ENCODE data around the gene CEP63. TPM values are rescaled to one million over a fixed set of nuclear protein-coding genes. Genes with fewer than 3 reads are reported as not detected.

Gene CEP63
- total and polyA plus RNA-seq, 2 of the 8 experiments (the other 6 are each of a cell fraction or from before 2014, with no cell fraction given) = 5.3 to 18.2 TPM

DNA sequence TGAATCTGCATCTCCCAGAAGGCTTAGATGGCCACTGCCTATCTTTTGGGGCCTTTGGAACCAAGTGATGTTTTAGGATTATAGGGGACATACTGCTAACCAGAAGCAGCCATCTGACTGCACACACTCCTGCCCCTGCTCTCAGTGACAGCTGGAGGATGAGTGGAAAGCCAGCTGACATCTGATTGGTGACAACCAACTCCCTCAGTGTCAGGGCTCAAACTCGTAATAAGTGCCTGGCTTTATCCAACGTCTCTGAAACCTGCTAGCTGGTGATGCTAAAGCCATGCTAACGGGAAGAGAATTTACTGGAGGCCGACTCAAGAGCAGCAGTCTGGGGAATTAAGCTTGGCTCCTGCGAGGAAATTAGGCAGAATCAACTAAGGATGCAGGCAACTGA, 129.9 kb downstream of the CEP63 start:
- H4K5ac ChIP-seq (ENCODE audit: insufficient read length, low read depth, low read length) = no peak overlapping the region
- H3K9ac ChIP-seq (replicated peaks in 1 of 4; ENCODE audit: extremely low read depth in 1 of 4, low read depth in 3 of 4, low read length in 3 of 4) = no peak overlapping the region
- no peaks in the 10 kb centered on the region for H3K23me2 ChIP-seq (ENCODE audit: low read depth, low read length)
- no peak overlapping the region for H2BK5ac ChIP-seq (ENCODE audit: low read depth, low read length)
- no peak overlapping the region for H3K27ac ChIP-seq (ENCODE audit: low read depth, low read length)
- H3K4me3 ChIP-seq (ENCODE audit: extremely low read depth in 1 of 4, insufficient read depth in 2 of 4, low read depth in 3 of 4, low read length in 4 of 4) = no peak overlapping the region
- H3K18ac ChIP-seq (ENCODE audit: extremely low read depth, low read length) = no peak overlapping the region
- no peak overlapping the region for H3K4me2 ChIP-seq (ENCODE audit: insufficient read depth in 1 of 2, low read depth in 2 of 2, low read length in 2 of 2)
- ChIA-PET CTCF (ENCODE audit: partially characterized antibody) (interaction anchor here (0.6 to 3.6 kb wide), 11 partner anchors 8 to 825 kb away, joined by 3 to 25 read pairs (median 7); no protein-coding TSS in a partner anchor), POLR2A (ENCODE audit: partially characterized antibody) (interaction anchor here (0.7 kb wide), 1 partner anchor 15 kb away, joined by 3 read pairs; no protein-coding TSS in a partner anchor)
- no peak overlapping the region for H3K56ac ChIP-seq (replicated peaks; ENCODE audit: insufficient read length, low read depth, low read length)
- DNase-seq (ENCODE audit: low read depth in 1 of 2, low spot score in 2 of 2) = peak in 1 of 2 experiments; percentile 10
- H2BK15ac ChIP-seq (ENCODE audit: low read length) = no peak overlapping the region
- H2BK20ac ChIP-seq (ENCODE audit: low read length) = no peak overlapping the region
- no peak overlapping the region for H4K91ac ChIP-seq (replicated peaks; ENCODE audit: insufficient read length, low read length)
- no peaks in the 10 kb centered on the region for H3K79me1 ChIP-seq (ENCODE audit: low read depth, low read length)
- no peaks in the 10 kb centered on the region for H3K79me2 ChIP-seq (ENCODE audit: control insufficient read depth in 1 of 2, insufficient read depth in 2 of 2, low read length in 2 of 2)
- H2BK120ac ChIP-seq (replicated peaks; ENCODE audit: low read depth, low read length) = no peak overlapping the region
- H3K4me1 ChIP-seq (replicated peaks in 1 of 4; ENCODE audit: control insufficient read depth in 3 of 4, insufficient read depth in 4 of 4, low read length in 3 of 4) = peaks cover 0 to 3% (median 0%) of the 10 kb centered on the region in 4 experiments; a peak in 1 of 7 replicates
- H3K4ac ChIP-seq (replicated peaks; ENCODE audit: insufficient read length, low read depth, low read length) = no peak overlapping the region
- H3K9me3 ChIP-seq (ENCODE audit: insufficient read depth in 2 of 2, low read depth in 1 of 2, low read length in 1 of 2) = no peaks in the 10 kb centered on the region
- no peak overlapping the region for H3K23ac ChIP-seq (ENCODE audit: insufficient read length)
- H4K20me1 ChIP-seq (replicated peaks in 1 of 2; ENCODE audit: control insufficient read depth in 1 of 2, insufficient read depth in 2 of 2, low read length in 2 of 2) = no peaks in the 10 kb centered on the region
- no peak for FAIRE-seq
- no peak overlapping the region for H3K14ac ChIP-seq (ENCODE audit: insufficient read length)
- WGBS, 2 experiments (ENCODE audit: extremely low coverage in 1 of 2, insufficient coverage in 1 of 2, insufficient read length in 1 of 2, insufficient replicate concordance in 2 of 2, low coverage in 1 of 2, low lambda C conversion rate in 2 of 2, missing lambda C conversion rate in 1 of 2) = 81% methylated on average over 5 of the region's 5 CpGs; no CpG with 5 or more reads in 1 of the 2 experiments
- H2AK5ac ChIP-seq (ENCODE audit: low read depth, low read length) = no peak overlapping the region
- no peaks in the 10 kb centered on the region for H3K36me3 ChIP-seq (ENCODE audit: control insufficient read depth in 2 of 4, insufficient read depth in 4 of 4, low read length in 3 of 4)
- H4K8ac ChIP-seq (ENCODE audit: extremely low read depth, insufficient read depth, low read length) = peak overlapping the region; percentile 28; the same call in 1 of the 2 replicates
- H2BK12ac ChIP-seq (ENCODE audit: low read depth, low read length) = no peak overlapping the region
- H3K27me3 ChIP-seq (replicated peaks in 1 of 4; ENCODE audit: control insufficient read depth in 3 of 4, extremely low read depth in 1 of 4, insufficient read depth in 3 of 4, low read length in 3 of 4) = no peaks in the 10 kb centered on the region; a peak in 1 of 7 replicates
- no peak overlapping the region for H2AFZ ChIP-seq (ENCODE audit: low read length)
- TF ChIP-seq CBX5 (IDR thresholded peaks at IDR 0.05; ENCODE audit: low read depth, low read length) = no peak

Measured in H1 (cell line).